DND-41 (cell line): Measurements from ENCODE around the gene MTMR4.

Experiments used
- ATAC-seq: fragments of 200-7000 bp; cut with Tn5 transposase; 3 replicates; pipeline ENCODE4 v1.9.1; 2021; ENCODE audit warnings: low read depth; ENCODE audit not compliant: insufficient read depth
- DNase-seq: peaks from one replicate; pipeline ENCODE4 v3.0.0-alpha.2; 2020
- H2AFZ ChIP-seq: 2 replicates; pipeline ENCODE4 v1.6.0; 2012; ENCODE audit warnings: low read depth, low read length
- H3K27ac ChIP-seq: 2 replicates; pipeline ENCODE4 v1.5.1; 2012; ENCODE audit warnings: low read length, inconsistent platforms
- H3K27me3 ChIP-seq: fragments of 200-600 bp; sonication (generic); 2 replicates; pipeline ENCODE4 v1.6.0; 2012; ENCODE audit warnings: low read length, mild to moderate bottlenecking, inconsistent platforms; ENCODE audit not compliant: insufficient read depth, poor library complexity
- H3K36me3 ChIP-seq: 2 replicates; pipeline ENCODE4 v1.5.1; 2012; ENCODE audit warnings: low read length, inconsistent platforms; ENCODE audit not compliant: insufficient read depth
- H3K4me1 ChIP-seq: 2 replicates; pipeline ENCODE4 v1.5.1; 2012; ENCODE audit warnings: mild to moderate bottlenecking, low read length; ENCODE audit not compliant: insufficient read depth
- H3K4me2 ChIP-seq: 2 replicates; pipeline ENCODE4 v1.6.0; 2012; ENCODE audit warnings: mild to moderate bottlenecking, moderate library complexity, low read length, inconsistent platforms; ENCODE audit not compliant: insufficient read depth
- H3K4me3 ChIP-seq, 2 experiments: fragments of 200-600 bp in 1 of 2; shearing (Covaris generic) in 1 of 2; 2 replicates each; pipeline ENCODE4 v1.5.1; 2012 to 2016; ENCODE audit warnings: inconsistent platforms in 2 of 2, low read length in 2 of 2, mild to moderate bottlenecking in 2 of 2, low read depth in 1 of 2, moderate library complexity in 1 of 2
- H3K79me2 ChIP-seq: 2 replicates; pipeline ENCODE4 v1.6.0; 2012; ENCODE audit warnings: low read length, inconsistent platforms; ENCODE audit not compliant: insufficient read depth
- H3K9ac ChIP-seq: 2 replicates; pipeline ENCODE4 v1.6.0; 2012; ENCODE audit warnings: low read depth, mild to moderate bottlenecking, inconsistent platforms, low read length, moderate library complexity
- H3K9me3 ChIP-seq: 2 replicates; pipeline ENCODE4 v1.5.1; 2012; ENCODE audit warnings: low read length, moderate library complexity, mild to moderate bottlenecking, inconsistent platforms; ENCODE audit not compliant: insufficient read depth, severe bottlenecking
- H4K20me1 ChIP-seq: 2 replicates; pipeline ENCODE4 v1.6.0; 2012; ENCODE audit warnings: low read length; ENCODE audit not compliant: insufficient read depth
- CTCF ChIP-seq: IDR thresholded peaks from 2 replicates; pipeline ENCODE4 v1.5.1; 2012; ENCODE audit warnings: borderline replicate concordance, low read length, moderate library complexity, mild to moderate bottlenecking; ENCODE audit not compliant: poor library complexity, severe bottlenecking; ENCODE audit errors: extremely low read depth
- EZH2 ChIP-seq: IDR thresholded peaks from 3 replicates; pipeline ENCODE4 v1.6.1; 2012; ENCODE audit warnings: borderline replicate concordance, low read depth, mild to moderate bottlenecking, moderate library complexity, low read length, inconsistent platforms; ENCODE audit not compliant: severe bottlenecking

MTMR4 gene

GRCh38 chr17:58507123-58507634, 7.3 kb downstream of the MTMR4 start:
- TF ChIP-seq CTCF (no peak), EZH2 (no peak)
- no peaks in the 10 kb centered on the region for H3K9me3 ChIP-seq
- peaks cover 33% of the 10 kb centered on the region for H4K20me1 ChIP-seq
- H3K79me2 ChIP-seq, result peaks cover 13% of the 10 kb centered on the region
- H3K27ac ChIP-seq, result no peak overlapping the region
- peaks cover 100% of the 10 kb centered on the region for H3K36me3 ChIP-seq
- no peak overlapping the region for H3K9ac ChIP-seq
- no peak overlapping the region for H3K4me2 ChIP-seq
- no peak for ATAC-seq
- DNase-seq, result no peak
- no peaks in the 10 kb centered on the region for H3K27me3 ChIP-seq
- H2AFZ ChIP-seq, result no peak overlapping the region
- H3K4me3 ChIP-seq, result no peak overlapping the region
- peaks cover 9% of the 10 kb centered on the region for H3K4me1 ChIP-seq

DNA sequence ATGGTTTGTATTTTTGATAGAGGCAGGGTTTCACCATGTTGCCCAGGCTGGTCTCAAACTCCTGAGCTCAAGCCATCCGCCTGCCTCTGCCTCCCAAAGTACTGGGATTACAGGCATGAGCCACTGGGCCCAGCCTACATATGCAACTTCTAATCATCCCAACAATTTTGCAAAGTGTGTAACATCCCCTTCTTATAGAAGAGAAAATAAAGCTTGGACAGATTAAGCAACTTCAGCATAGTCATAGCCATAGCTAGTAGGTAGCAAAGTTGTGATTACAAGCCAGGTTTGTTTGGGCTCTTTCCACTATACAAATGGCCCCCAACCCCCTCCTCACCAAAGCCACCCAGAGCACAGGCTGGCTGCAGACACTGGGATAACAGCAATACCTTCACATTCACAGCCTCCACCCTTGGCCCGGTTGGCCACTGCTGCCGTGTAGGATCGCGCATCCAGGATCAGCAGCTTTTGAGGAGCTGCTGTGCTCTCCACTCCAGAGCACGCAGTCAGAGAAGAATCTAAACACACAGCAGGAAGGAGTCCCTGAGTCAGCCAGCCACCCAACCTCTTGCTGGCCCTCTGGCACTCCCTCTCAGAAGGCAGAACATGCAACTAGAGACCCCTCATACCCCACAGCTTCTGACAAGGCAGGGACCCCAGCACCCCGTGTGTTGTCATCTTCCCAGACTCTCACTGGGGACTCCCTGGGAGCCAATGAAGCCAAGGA, 7.9 kb downstream of the MTMR4 start:
- DNase-seq (no peak), ATAC-seq (no peak)
- Histone ChIP-seq H3K4me1 (0 out of 2 replicates have a peak, but pooled peaks cover 6% of the 10 kb centered on the region), H3K9ac (no peak overlapping the region), H4K20me1 (peaks cover 32% of the 10 kb centered on the region), H3K4me2 (no peak overlapping the region), H3K79me2 (peaks cover 8% of the 10 kb centered on the region; the same call in 1 of the 2 replicates), H3K36me3 (peaks cover 100% of the 10 kb centered on the region), H3K27me3 (no peaks in the 10 kb centered on the region), H3K9me3 (no peaks in the 10 kb centered on the region), H2AFZ (no peak overlapping the region), H3K27ac (no peak overlapping the region), H3K4me3 (no peak overlapping the region)
- no peak for TF ChIP-seq CTCF
- TF ChIP-seq EZH2, result no peak

- Histone ChIP-seq H3K27me3 (no peaks in the 10 kb centered on the region), H3K4me1 (no peaks in the 10 kb centered on the region), H3K4me2 (no peak overlapping the region), H2AFZ (no peak overlapping the region), H3K4me3 (no peak overlapping the region), H4K20me1 (peaks cover 24% of the 10 kb centered on the region), H3K27ac (no peak overlapping the region), H3K79me2 (0 out of 2 replicates have a peak, but pooled peaks cover 2% of the 10 kb centered on the region), H3K9me3 (no peaks in the 10 kb centered on the region), H3K9ac (no peak overlapping the region), H3K36me3 (peaks cover 98% of the 10 kb centered on the region)
- no peak for ATAC-seq
- no peak for DNase-seq
- TF ChIP-seq EZH2, result no peak
- TF ChIP-seq CTCF, result no peak
Measured at GRCh38 chr17:58504826-58505351, 9.5 kb downstream of the MTMR4 start.
